Measurements from ENCODE around the gene C9orf78. TPM values are rescaled to one million over a fixed set of nuclear protein-coding genes. Genes with fewer than 3 reads are reported as not detected.
"Not testable (repeated sequence)": the region's sequence is repeated elsewhere in the genome, so short reads cannot be mapped to it uniquely, and the experiment has no call there.

The C9orf78 gene
- total RNA-seq, 1 experiment from 2014 or later: 30.0 TPM

DNA sequence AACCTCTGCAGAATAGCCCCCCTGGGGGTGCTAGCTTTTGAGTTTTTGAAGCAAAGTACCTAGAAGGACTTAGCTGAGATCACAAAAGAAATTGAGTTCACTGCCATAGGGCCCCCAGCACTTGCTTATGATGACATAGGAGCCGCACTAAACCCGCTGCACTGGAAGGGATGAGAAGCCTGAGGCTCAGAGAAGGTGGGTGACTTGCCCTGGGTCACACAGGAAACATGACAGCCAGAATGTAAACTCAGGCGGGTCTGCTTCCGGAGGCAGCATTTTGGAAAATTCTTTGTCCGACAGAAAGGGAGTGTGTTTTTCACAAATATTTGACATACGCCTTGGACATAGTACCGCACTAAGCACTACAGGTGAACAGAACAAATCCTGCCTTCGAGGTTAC is 40.5 kb downstream of the C9orf78 start:
- peaks cover 39% of the 10 kb centered on the region for H3K27me3 Mint-ChIP-seq (ENCODE audit: insufficient read depth, unreplicated experiment)
- TF ChIP-seq, protein P1, sequence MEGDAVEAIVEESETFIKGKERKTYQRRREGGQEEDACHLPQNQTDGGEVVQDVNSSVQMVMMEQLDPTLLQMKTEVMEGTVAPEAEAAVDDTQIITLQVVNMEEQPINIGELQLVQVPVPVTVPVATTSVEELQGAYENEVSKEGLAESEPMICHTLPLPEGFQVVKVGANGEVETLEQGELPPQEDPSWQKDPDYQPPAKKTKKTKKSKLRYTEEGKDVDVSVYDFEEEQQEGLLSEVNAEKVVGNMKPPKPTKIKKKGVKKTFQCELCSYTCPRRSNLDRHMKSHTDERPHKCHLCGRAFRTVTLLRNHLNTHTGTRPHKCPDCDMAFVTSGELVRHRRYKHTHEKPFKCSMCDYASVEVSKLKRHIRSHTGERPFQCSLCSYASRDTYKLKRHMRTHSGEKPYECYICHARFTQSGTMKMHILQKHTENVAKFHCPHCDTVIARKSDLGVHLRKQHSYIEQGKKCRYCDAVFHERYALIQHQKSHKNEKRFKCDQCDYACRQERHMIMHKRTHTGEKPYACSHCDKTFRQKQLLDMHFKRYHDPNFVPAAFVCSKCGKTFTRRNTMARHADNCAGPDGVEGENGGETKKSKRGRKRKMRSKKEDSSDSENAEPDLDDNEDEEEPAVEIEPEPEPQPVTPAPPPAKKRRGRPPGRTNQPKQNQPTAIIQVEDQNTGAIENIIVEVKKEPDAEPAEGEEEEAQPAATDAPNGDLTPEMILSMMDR (IDR thresholded peaks at IDR 0.05; ENCODE audit: unreplicated experiment): no peak
- BruUV-seq (replicated peaks): no TSS peak
- H3K36me3 Mint-ChIP-seq (ENCODE audit: insufficient read depth, unreplicated experiment): no peaks in the 10 kb centered on the region
- H3K4me1 Mint-ChIP-seq (ENCODE audit: insufficient read depth, unreplicated experiment): no peaks in the 10 kb centered on the region
- no peak overlapping the region for H3K4me3 Mint-ChIP-seq (ENCODE audit: unreplicated experiment)
- intact Hi-C loops (cut with micrococcal nuclease): no loop called here
- DNase-seq (ENCODE audit: unreplicated experiment): no peak
- H3K27ac Mint-ChIP-seq (ENCODE audit: low read depth, unreplicated experiment): no peak overlapping the region
- CTCF ChIA-PET: interaction anchor here (0.6 to 0.7 kb wide), 2 partner anchors 157 to 170 kb away, joined by 3 to 4 read pairs; no protein-coding TSS in a partner anchor
- POLR2A ChIA-PET: no interaction called here
- H3K9me3 Mint-ChIP-seq (ENCODE audit: unreplicated experiment): no peaks in the 10 kb centered on the region

DNA sequence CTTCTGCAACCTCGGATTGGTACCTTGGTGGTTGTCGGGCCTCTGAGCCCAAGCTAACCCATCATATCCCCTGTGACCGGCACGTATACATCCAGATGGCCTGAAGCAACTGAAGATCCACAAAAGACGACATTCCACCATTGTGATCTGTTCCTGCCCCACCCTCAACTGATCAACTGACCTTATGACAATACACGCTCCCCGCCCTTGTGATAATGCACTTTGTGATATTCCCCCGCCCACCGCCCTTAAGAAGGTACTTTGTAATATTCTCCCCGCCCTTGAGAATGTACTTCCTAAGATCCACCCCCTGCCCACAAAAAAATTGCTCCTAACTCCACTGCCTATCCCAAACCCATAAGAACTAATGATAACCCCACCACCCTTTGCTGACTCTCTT is 48.6 kb downstream of the C9orf78 start:
- no TSS peak for BruUV-seq (replicated peaks)
- DNase-seq (ENCODE audit: unreplicated experiment): no peak
- ChIA-PET POLR2A (interaction anchor here (1.4 kb wide), 1 partner anchor 10 kb away, joined by 3 read pairs; no protein-coding TSS in a partner anchor), CTCF (interaction anchor here (0.7 to 12.6 kb wide), 8 partner anchors 9 to 655 kb away, joined by 3 to 145 read pairs (median 5); partner anchors contain the start of gene ASB6)
- no peak overlapping the region for H3K4me3 Mint-ChIP-seq (ENCODE audit: unreplicated experiment)
- no peaks in the 10 kb centered on the region for H3K9me3 Mint-ChIP-seq (ENCODE audit: unreplicated experiment)
- H3K36me3 Mint-ChIP-seq (ENCODE audit: insufficient read depth, unreplicated experiment): no peaks in the 10 kb centered on the region
- peaks cover 7% of the 10 kb centered on the region for H3K4me1 Mint-ChIP-seq (ENCODE audit: insufficient read depth, unreplicated experiment)
- TF ChIP-seq, protein P1 (IDR thresholded peaks at IDR 0.05; ENCODE audit: unreplicated experiment): no peak
- H3K27ac Mint-ChIP-seq (ENCODE audit: low read depth, unreplicated experiment): no peak overlapping the region
- intact Hi-C loops (cut with micrococcal nuclease): no loop called here
- peaks cover 8% of the 10 kb centered on the region for H3K27me3 Mint-ChIP-seq (ENCODE audit: insufficient read depth, unreplicated experiment)

DNA sequence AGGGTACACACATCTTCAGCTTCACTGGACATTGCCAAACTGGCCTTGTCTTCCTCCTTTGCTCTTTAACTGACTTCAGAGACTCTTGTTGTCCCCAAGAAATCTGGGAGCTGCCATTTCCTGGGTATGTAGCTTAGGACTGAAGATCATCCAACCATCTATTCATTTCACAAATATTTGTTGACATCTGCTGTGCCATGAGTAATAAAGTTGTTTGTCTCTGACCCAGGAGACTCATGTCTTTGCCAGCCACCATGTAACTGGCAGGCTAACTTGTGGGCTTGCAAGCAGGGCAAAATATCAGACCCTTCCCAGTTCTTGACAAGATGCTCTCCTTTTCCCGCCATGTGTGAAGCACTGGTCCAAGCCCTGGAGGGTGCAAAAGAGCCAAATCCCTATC is 49.2 kb downstream of the C9orf78 start:
- intact Hi-C loops (cut with micrococcal nuclease): no loop called here
- BruUV-seq (replicated peaks): no TSS peak
- Mint-ChIP-seq H3K27me3 (ENCODE audit: insufficient read depth, unreplicated experiment) (peaks cover 8% of the 10 kb centered on the region), H3K36me3 (ENCODE audit: insufficient read depth, unreplicated experiment) (no peaks in the 10 kb centered on the region), H3K9me3 (ENCODE audit: unreplicated experiment) (no peaks in the 10 kb centered on the region), H3K27ac (ENCODE audit: low read depth, unreplicated experiment) (no peak overlapping the region), H3K4me1 (ENCODE audit: insufficient read depth, unreplicated experiment) (peaks cover 7% of the 10 kb centered on the region), H3K4me3 (ENCODE audit: unreplicated experiment) (no peak overlapping the region)
- ChIA-PET POLR2A (interaction anchor here (6.3 kb wide), 1 partner anchor 49 kb away, joined by 35 read pairs; no protein-coding TSS in a partner anchor), CTCF (interaction anchor here (1.0 to 12.6 kb wide), 7 partner anchors 10 to 654 kb away, joined by 3 to 145 read pairs (median 6); partner anchors contain the start of gene ASB6)
- DNase-seq (ENCODE audit: unreplicated experiment): no peak
- TF ChIP-seq, protein P1 (IDR thresholded peaks at IDR 0.05; ENCODE audit: unreplicated experiment): no peak

DNA sequence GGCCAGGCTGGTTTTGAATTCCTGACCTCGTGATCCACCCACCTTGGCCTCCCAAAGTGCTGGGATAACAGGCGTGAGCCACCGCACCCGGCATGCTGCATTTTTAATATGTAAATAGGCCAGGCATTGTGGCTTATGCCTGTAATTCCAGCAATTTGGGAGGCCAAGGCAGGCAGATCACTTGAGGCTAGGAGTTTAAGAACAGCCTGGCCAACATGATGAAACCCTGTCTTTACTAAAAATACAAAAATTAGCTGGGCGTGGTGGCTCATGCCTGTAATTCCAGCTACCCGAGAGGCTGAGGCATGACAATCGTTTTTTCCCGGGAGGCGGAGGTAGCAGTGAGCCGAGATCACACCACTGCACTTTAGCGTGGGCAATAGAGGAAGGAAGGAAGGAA is 50.1 kb downstream of the C9orf78 start:
- ChIA-PET POLR2A (interaction anchor here (1.6 to 6.3 kb wide), 2 partner anchors 48 to 56 kb away, joined by 3 to 35 read pairs; no protein-coding TSS in a partner anchor), CTCF (interaction anchor here (0.7 to 12.6 kb wide), 9 partner anchors 11 to 191 kb away, joined by 3 to 145 read pairs (median 6); no protein-coding TSS in a partner anchor)
- BruUV-seq (replicated peaks); H3K4me1 Mint-ChIP-seq (ENCODE audit: insufficient read depth, unreplicated experiment); H3K27me3 Mint-ChIP-seq (ENCODE audit: insufficient read depth, unreplicated experiment); H3K27ac Mint-ChIP-seq (ENCODE audit: low read depth, unreplicated experiment); H3K4me3 Mint-ChIP-seq (ENCODE audit: unreplicated experiment); H3K36me3 Mint-ChIP-seq (ENCODE audit: insufficient read depth, unreplicated experiment); H3K9me3 Mint-ChIP-seq (ENCODE audit: unreplicated experiment); intact Hi-C loops (cut with micrococcal nuclease); DNase-seq (ENCODE audit: unreplicated experiment): not testable (repeated sequence)

All from MCF 10A (cell line).